ENCODE measurements around the gene MX1.
"Not testable (repeated sequence)": the region's sequence is repeated elsewhere in the genome, so short reads cannot be mapped to it uniquely, and the experiment has no call there.

Gene MX1

GRCh38 chr21:41407541-41408460, 18.2 kb upstream of the MX1 start:
- WGBS, 2 experiments (ENCODE audit: insufficient coverage in 2 of 2) = 86 to 90% methylated on average over 23 of the region's 24 CpGs
- Histone ChIP-seq H3K4me3 (ENCODE audit: extremely low read depth, insufficient read depth, low read length, poor library complexity, severe bottlenecking) (no peak overlapping the region), H3K27ac (ENCODE audit: low read depth, low read length, severe bottlenecking) (no peak overlapping the region), H3K36me3 (ENCODE audit: control insufficient read depth, insufficient read depth, low read length) (no peaks in the 10 kb centered on the region), H3K4me1 (ENCODE audit: control insufficient read depth, insufficient read depth, low read length, poor library complexity, severe bottlenecking) (no peaks in the 10 kb centered on the region), H3K9me3 (ENCODE audit: control insufficient read depth, low read length) (no peaks in the 10 kb centered on the region)

- no peaks in the 10 kb centered on the region for H3K9me3 ChIP-seq (ENCODE audit: control insufficient read depth, low read length)
- H3K4me3 ChIP-seq (ENCODE audit: extremely low read depth, insufficient read depth, low read length, poor library complexity, severe bottlenecking) = no peak overlapping the region
- no CpG with 5 or more reads among the region's 1 CpG for WGBS, 2 experiments (ENCODE audit: insufficient coverage in 2 of 2)
- no peaks in the 10 kb centered on the region for H3K36me3 ChIP-seq (ENCODE audit: control insufficient read depth, insufficient read depth, low read length)
- no peak overlapping the region for H3K27ac ChIP-seq (ENCODE audit: low read depth, low read length, severe bottlenecking)
- no peaks in the 10 kb centered on the region for H3K4me1 ChIP-seq (ENCODE audit: control insufficient read depth, insufficient read depth, low read length, poor library complexity, severe bottlenecking)
These were observed 15.7 kb upstream of the MX1 start for GRCh38 chr21:41410361-41410760.

DNA sequence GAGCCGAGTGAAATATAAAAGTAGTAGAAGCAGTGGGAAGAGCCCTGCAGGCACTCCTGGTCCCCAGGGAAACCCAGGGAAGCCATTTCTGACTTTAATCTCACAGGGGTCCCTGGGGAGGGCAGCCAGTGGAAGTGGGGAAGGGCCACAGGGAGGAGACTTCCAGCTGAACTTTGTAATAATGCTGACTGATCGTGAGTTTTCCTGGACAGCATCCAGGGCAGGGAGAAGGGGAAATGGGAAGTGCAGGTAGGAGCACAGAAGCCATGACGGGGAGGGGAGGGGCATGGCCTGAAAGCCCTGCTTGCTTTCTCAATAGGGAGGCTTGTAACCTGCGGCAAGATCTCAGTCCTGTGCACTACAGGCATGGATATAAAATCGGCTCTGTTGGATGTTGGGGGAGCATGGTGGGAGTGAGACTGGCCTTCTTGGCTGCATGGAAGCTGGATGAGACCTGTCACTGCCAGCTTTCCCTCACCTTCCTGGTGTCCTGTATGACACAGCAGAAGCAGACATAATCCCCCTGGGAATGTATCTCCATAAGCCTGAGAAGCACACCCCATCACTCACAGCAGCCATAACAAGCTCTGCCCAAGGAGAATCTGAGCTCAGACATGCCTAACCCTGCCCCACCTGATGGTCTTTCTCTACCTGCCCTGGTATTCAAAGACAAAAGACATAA, 15.1 kb upstream of the MX1 start:
- 76 to 77% methylated on average over 4 to 5 of the region's 5 CpGs for WGBS, 2 experiments (ENCODE audit: insufficient coverage in 2 of 2)
- no peaks in the 10 kb centered on the region for H3K36me3 ChIP-seq (ENCODE audit: control insufficient read depth, insufficient read depth, low read length)
- no peak overlapping the region for H3K4me3 ChIP-seq (ENCODE audit: extremely low read depth, insufficient read depth, low read length, poor library complexity, severe bottlenecking)
- H3K4me1 ChIP-seq (ENCODE audit: control insufficient read depth, insufficient read depth, low read length, poor library complexity, severe bottlenecking) = no peaks in the 10 kb centered on the region
- no peak overlapping the region for H3K27ac ChIP-seq (ENCODE audit: low read depth, low read length, severe bottlenecking)
- no peaks in the 10 kb centered on the region for H3K9me3 ChIP-seq (ENCODE audit: control insufficient read depth, low read length)

DNA sequence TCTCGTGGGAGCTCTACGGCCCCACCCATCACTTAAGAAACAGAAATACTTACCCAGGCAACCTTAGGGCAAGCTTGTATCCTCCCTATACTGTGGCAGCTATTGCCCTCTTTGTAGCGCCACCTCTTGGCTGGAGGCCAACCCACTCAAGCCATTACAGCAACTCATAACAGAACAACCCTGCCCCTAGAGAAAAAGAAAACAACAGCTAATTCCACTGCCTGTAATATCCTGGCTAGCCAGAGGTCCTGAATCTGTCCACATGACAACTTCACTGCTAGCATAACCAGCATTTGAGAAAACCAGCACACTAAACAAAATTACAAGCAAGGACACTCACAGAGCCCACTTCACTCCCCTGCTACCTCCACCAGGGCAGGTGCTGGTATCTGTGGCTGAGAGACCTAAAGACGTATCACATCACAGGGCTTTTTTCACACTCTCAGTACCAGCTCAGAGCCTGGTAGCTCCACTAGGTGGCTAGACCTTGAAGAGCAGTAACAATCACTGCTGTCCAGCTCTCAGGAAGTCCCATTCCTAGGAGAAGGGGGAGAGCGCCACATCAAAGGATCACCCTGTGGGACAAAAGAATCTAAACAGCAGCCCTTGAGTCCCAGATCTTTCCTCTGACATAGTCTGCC, 14.5 kb upstream of the MX1 start:
- 78 to 79% methylated on average over 2 to 4 of the region's 5 CpGs for WGBS, 2 experiments (ENCODE audit: insufficient coverage in 2 of 2)
- H3K4me1 ChIP-seq (ENCODE audit: control insufficient read depth, insufficient read depth, low read length, poor library complexity, severe bottlenecking) = no peaks in the 10 kb centered on the region

DNA sequence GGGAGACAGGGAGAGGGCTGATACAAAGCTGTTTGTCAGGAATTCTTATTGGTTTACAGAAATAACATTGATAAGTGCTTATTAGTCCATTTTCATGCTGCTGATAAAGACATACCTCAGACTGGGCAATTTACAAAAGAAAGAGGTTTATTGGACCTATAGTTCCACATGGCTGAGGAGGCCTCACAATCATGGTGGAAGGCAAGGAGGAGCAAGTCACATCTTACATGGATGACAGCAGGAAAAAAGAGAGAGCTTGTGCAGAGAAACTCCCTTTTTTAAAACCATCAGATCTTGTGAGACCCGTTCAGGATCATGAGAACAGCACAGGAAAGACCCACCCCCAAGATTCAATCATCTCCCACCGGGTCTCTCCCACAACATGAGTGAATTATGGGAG, 8.5 kb upstream of the MX1 start:
- not testable (repeated sequence) for H3K4me3 ChIP-seq (ENCODE audit: extremely low read depth, insufficient read depth, low read length, poor library complexity, severe bottlenecking); H3K27ac ChIP-seq (ENCODE audit: low read depth, low read length, severe bottlenecking); H3K4me1 ChIP-seq (ENCODE audit: control insufficient read depth, insufficient read depth, low read length, poor library complexity, severe bottlenecking); H3K36me3 ChIP-seq (ENCODE audit: control insufficient read depth, insufficient read depth, low read length); H3K9me3 ChIP-seq (ENCODE audit: control insufficient read depth, low read length)
- WGBS, 2 experiments (ENCODE audit: insufficient coverage in 2 of 2) = no CpG with 5 or more reads among the region's 2 CpGs

More for the DNA sequence above, 14.5 kb upstream of the MX1 start:
- H3K9me3 ChIP-seq (ENCODE audit: control insufficient read depth, low read length) = no peaks in the 10 kb centered on the region
- no peak overlapping the region for H3K27ac ChIP-seq (ENCODE audit: low read depth, low read length, severe bottlenecking)
- H3K36me3 ChIP-seq (ENCODE audit: control insufficient read depth, insufficient read depth, low read length) = no peaks in the 10 kb centered on the region
- H3K4me3 ChIP-seq (ENCODE audit: extremely low read depth, insufficient read depth, low read length, poor library complexity, severe bottlenecking) = no peak overlapping the region

GRCh38 chr21:41418393-41418792, 7.6 kb upstream of the MX1 start:
- Histone ChIP-seq H3K4me3 (ENCODE audit: extremely low read depth, insufficient read depth, low read length, poor library complexity, severe bottlenecking) (no peak overlapping the region), H3K9me3 (ENCODE audit: control insufficient read depth, low read length) (no peaks in the 10 kb centered on the region), H3K27ac (ENCODE audit: low read depth, low read length, severe bottlenecking) (no peak overlapping the region), H3K4me1 (ENCODE audit: control insufficient read depth, insufficient read depth, low read length, poor library complexity, severe bottlenecking) (no peaks in the 10 kb centered on the region), H3K36me3 (ENCODE audit: control insufficient read depth, insufficient read depth, low read length) (no peaks in the 10 kb centered on the region)
- 84 to 98% methylated on average over 6 of the region's 6 CpGs for WGBS, 2 experiments (ENCODE audit: insufficient coverage in 2 of 2)

- no peaks in the 10 kb centered on the region for H3K9me3 ChIP-seq (ENCODE audit: control insufficient read depth, low read length)
- 87 to 94% methylated on average over 8 to 10 of the region's 11 CpGs for WGBS, 2 experiments (ENCODE audit: insufficient coverage in 2 of 2)
- H3K27ac ChIP-seq (ENCODE audit: low read depth, low read length, severe bottlenecking) = no peak overlapping the region
These were observed 6.9 kb upstream of the MX1 start for GRCh38 chr21:41418956-41419680.

GRCh38 chr21:41419921-41420862, 5.8 kb upstream of the MX1 start:
- no peak overlapping the region for H3K27ac ChIP-seq (ENCODE audit: low read depth, low read length, severe bottlenecking)
- H3K4me1 ChIP-seq (ENCODE audit: control insufficient read depth, insufficient read depth, low read length, poor library complexity, severe bottlenecking) = no peaks in the 10 kb centered on the region
- no peaks in the 10 kb centered on the region for H3K9me3 ChIP-seq (ENCODE audit: control insufficient read depth, low read length)
- 15 to 17% methylated on average over 41 to 44 of the region's 54 CpGs for WGBS, 2 experiments (ENCODE audit: insufficient coverage in 2 of 2)
- H3K36me3 ChIP-seq (ENCODE audit: control insufficient read depth, insufficient read depth, low read length) = no peaks in the 10 kb centered on the region
- peak overlapping the region; percentile 40 for H3K4me3 ChIP-seq (ENCODE audit: extremely low read depth, insufficient read depth, low read length, poor library complexity, severe bottlenecking)

More at GRCh38 chr21:41418956-41419680, 6.9 kb upstream of the MX1 start:
- H3K4me3 ChIP-seq (ENCODE audit: extremely low read depth, insufficient read depth, low read length, poor library complexity, severe bottlenecking) = no peak overlapping the region
- no peaks in the 10 kb centered on the region for H3K4me1 ChIP-seq (ENCODE audit: control insufficient read depth, insufficient read depth, low read length, poor library complexity, severe bottlenecking)
- no peaks in the 10 kb centered on the region for H3K36me3 ChIP-seq (ENCODE audit: control insufficient read depth, insufficient read depth, low read length)

- WGBS, 2 experiments (ENCODE audit: insufficient coverage in 2 of 2) = 100% methylated on average over 2 of the region's 8 CpGs; no CpG with 5 or more reads in 1 of the 2 experiments
- not testable (repeated sequence) for H3K9me3 ChIP-seq (ENCODE audit: control insufficient read depth, low read length); H3K27ac ChIP-seq (ENCODE audit: low read depth, low read length, severe bottlenecking); H3K36me3 ChIP-seq (ENCODE audit: control insufficient read depth, insufficient read depth, low read length); H3K4me1 ChIP-seq (ENCODE audit: control insufficient read depth, insufficient read depth, low read length, poor library complexity, severe bottlenecking)
- H3K4me3 ChIP-seq (ENCODE audit: extremely low read depth, insufficient read depth, low read length, poor library complexity, severe bottlenecking) = peak overlapping the region; percentile 40
These were observed 5.0 kb upstream of the MX1 start for GRCh38 chr21:41420998-41421397.
